Myocyte (in vitro differentiated cells): ENCODE results near the gene TUBE1. TPM values are rescaled to one million over a fixed set of nuclear protein-coding genes. Genes with fewer than 3 reads are reported as not detected.
"Not testable (repeated sequence)": the region's sequence is repeated elsewhere in the genome, so short reads cannot be mapped to it uniquely, and the experiment has no call there.

Source experiments
- DNase-seq: peaks from one replicate; pipeline ENCODE4 v3.0.0-alpha.2; 2012; ENCODE audit warnings: low read depth
- polyA plus RNA-seq: library from polyadenylated mRNA; unstranded; fragments of >200 nt; gene quantifications from one replicate; pipeline ENCODE4 v1.2.1, GENCODE V29; 2012; ENCODE audit warnings: missing spikeins
- total RNA-seq: library from RNA; depleted of rRNA; stranded (reverse); fragments of >200 nt; gene quantifications from 2 replicates; pipeline ENCODE4 v1.2.3, GENCODE V29; 2014

The TUBE1 gene, protein sequence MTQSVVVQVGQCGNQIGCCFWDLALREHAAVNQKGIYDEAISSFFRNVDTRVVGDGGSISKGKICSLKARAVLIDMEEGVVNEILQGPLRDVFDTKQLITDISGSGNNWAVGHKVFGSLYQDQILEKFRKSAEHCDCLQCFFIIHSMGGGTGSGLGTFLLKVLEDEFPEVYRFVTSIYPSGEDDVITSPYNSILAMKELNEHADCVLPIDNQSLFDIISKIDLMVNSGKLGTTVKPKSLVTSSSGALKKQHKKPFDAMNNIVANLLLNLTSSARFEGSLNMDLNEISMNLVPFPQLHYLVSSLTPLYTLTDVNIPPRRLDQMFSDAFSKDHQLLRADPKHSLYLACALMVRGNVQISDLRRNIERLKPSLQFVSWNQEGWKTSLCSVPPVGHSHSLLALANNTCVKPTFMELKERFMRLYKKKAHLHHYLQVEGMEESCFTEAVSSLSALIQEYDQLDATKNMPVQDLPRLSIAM
- 15.5 and 16.4 TPM in 2 replicates for total RNA-seq
- 11.3 TPM for polyA plus RNA-seq

DNA sequence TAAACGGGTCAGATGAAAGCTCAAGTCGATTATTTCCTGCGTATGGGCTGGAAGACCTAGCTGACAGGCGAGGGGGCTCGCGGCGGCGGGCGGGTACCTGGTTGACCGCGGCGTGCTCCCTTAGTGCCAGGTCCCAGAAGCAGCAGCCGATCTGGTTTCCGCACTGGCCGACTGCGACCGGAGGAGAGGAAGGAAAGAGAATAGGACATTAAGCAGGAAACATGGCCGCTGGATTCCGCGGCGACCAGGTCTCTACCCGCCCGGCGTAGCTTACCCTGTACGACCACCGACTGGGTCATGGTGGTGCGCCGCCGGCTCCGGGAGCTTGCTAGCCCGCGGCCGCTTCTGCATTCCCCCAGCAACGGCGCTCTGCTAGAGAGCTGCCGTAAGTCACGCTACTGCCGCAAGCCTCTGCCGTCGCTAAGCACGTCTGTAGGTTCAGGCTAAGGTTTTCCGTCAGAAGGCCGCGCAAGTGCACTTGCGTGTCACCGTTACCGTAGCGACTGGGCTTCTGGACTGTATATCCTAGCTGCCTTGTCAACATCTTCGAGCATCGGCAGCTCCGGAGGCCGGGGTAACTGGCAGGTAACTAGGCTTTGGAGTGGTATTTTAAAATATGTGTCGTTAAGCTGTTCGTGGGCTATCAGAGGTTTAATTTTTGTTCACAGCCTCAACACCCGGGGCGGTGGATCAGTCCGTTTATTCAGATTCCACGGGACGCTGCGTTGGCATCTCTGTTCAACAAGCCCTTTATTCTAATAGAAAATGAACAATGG, at the start of gene TUBE1, which contains the start of gene FAM229B:
TUBE1 (minus strand) TSS at position 347 of the 776 bp plus-strand sequence; CDS start at position 299, 48 bp downstream.
FAM229B (plus strand) TSS at position 456 of the 776 bp plus-strand sequence. CDS start 11,693 bp downstream, outside the sequence.
- DNase-seq, result peak; percentile 98

DNA sequence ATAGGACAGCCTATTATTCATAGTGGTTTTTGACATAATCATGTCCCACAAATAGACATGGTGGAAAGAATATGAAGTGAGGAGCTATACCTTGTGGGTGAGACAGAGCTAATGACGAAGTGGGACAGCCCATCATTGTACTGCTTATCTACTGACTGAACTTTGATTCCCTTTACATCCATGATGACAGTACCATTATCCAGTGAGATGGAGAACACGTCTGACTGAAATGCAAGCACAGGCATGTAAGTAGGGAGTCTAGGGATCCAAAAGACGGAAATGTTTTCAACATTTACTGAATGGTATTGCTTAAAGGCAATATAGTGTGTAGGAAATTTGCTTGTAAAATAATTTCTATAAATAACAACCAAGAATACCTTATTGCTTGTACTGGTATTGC, 43.6 kb upstream of the TUBE1 start:
- DNase-seq, result no peak

DNA sequence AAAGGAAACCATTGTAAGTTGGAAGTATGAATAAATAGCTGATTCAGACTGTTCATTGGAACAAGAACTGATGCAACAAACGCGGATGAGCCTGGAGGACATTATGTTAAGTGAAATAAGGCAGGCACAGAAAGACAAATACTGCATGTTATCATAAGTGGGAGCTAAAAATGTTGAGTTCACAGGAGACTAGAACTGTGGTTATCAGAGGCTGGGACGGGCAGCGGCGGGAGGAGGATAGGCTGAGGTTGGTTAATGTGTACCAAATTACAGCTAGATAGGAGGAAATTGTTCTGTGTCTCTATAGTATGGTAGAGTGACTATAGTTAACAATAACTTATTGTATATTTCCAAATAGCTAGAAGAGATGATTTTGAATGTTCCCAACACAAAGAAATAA, 40.9 kb upstream of the TUBE1 start:
- no peak for DNase-seq

DNA sequence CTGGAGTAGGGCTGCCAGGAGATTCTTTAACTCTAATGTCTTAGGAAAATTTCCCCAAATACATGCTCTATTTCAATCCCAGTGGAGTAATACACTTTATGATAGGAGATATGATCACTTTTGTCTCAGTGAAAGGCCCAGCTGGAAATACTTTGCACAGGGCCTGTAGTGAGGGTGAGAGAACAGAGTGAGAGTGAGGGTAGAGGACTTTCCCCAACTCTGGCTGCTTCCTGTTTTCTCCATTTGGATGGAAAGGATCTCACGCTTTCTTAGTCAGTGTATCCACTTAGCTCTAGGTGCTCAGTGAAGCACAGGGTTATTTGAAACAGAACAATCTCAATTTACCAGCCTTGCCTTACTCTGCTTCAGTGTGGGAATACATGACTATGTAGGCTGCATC, 36.7 kb upstream of the TUBE1 start:
- DNase-seq, result no peak

DNA sequence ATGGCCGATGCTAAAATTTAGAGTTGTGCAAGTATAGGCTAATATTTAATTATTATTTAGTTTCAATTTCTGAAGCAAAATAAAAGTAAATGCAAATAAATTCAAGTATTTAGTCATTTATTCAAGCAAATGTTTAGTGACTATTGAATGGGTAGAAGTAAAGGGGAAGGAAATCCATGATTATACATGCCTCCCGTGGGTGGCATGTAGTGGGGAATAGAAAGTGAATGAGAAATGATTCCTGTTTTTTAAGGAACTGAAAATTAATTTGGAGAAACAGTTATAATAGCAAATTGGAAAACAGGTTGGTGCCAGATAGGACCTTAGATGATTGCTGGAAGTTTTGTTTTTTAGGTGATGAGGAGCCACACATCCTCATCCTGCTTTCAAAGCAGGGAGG, 35.5 kb upstream of the TUBE1 start:
- no peak for DNase-seq

DNA sequence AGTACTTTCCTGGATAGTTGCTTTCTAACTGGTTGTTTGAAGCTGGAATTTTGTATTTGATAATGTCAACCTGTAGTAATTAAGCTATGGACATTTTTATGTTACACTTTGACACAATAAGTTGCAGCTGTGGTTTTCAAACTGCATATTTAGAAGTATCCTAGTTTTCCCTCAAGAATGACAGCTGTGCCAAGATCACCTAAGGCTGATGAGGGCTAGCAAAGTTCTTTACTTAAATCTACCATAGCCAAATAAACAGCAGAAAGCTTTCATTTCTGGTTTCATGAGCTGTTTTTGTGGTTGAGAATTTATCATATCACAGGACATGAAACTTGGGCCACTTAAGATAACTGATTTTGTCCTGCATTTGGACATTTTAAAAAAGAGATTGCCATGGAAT, 30.8 kb upstream of the TUBE1 start:
- DNase-seq, result no peak

DNA sequence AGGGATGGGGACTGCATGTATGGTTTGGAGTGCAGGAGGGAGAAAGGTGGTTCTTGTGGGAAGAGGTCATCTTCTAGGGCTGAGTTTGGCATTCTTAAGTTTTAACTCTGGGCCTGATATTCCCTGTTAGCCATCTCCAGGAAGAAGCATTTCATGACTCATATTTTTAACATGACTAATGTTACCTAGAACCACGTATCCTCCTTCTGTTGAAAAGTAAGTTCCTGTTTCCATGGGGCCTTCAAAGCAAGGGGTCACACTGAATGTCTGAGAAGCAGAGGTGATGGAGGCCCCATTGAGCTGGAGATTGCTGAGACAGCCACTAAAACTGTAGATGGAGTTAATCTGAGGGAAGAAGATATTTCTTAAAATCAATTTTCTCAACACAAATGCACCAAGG, 30.3 kb upstream of the TUBE1 start:
- no peak for DNase-seq

DNA sequence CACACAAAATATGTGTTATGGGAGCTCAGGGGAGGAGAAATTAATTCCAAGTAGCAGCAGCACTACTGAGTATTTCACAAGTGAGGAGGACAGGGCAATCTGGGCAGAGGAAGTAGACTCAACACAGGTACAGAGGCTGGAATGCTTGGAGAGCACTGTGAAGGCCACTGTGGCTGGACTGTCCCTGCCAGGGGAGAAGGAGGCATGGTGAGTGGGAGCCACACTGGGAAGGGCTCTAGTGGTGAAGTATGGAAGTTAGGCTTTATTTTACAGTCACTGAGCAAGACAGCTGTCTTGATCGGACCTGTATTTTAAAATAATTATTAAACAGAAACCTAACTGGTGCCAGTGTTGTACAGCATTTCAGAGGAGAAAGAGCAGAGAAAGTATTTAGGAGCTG, 28.9 kb upstream of the TUBE1 start:
- no peak for DNase-seq

DNA sequence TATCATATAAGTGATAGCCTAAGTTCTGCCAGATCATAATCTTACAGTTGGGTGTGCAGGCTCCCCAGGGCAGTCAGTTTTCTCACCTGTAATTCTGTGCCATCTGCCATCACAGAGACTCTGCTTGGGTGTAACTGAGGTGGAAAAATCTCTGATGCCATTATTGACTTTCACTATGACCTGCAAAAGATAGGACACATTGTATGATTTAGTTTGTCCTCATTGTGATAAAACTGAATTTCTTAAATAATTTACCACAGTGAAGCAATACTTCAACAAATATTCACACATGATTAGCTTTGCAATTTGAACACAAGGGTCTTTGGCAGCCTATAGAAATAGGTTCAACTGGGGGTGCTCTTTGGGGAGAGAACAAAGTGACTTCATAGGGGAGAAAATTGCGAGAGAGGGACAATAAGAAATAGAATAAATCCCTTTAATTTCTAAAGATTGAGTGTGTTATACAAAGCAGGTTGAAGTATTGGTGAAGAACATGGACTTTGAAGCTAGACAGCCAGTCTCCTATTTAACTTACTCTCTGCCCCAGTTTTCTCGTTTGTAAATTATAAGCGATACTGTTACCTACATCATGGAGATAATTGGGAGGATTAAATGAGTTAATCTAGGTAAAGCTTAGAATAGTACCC, 27.4 kb upstream of the TUBE1 start:
- DNase-seq, result no peak

DNA sequence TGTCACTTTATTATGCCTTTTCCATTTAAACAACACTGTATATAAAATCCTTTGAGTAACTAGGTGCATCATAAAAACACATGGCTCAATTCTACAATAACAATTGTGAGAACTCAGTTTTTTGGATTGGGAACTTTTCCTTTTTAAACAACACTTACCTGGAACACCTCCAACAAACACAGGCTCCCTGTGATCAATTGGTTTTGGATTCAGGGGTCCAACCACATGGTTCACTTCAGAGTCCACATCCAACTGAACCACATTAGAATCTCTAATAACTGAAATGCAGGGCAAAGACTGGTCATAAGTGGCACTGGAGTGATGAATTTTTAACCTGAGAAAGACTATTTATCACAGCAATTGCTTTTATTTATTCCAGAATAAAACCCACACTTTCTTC, 26.6 kb upstream of the TUBE1 start:
- DNase-seq, result no peak

DNA sequence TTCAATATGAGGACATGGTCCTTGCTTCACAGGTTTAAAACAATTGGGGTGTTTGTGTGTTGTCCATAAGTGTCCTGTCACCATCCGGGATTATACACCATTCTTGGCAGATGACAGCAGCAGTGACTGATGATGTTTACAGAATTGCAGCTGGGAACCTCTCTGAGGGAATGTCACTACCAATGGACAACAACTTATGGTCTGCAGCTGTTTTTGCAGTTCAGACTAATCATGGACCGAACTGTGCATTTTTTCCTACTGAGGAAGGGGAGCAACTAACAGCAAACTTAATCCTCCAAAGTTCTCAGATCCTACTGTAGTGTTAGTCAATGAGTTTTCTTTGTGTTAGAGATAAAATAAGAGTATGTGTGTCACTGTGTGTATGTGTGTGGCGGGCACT, 26.1 kb upstream of the TUBE1 start:
- peak; percentile 72 for DNase-seq

DNA sequence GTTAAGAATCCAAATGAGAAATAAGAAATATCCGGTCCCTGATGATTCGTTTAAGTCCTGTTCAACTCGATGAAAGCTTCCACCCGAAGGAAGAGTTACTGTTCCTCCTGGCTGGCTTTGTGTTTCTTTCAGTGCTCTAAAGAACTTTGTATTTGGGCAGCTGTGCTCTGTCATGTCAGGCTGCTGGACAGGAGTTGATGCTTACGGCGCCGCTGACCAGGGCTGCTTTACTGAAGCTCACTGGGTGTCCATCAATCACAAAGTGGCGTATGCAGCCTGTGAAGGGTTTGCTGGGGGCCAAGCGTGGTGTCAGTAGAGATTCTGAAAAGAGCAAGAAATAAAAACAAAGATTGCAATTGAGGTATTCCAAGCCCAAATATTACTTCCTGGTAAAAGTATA, 22.0 kb upstream of the TUBE1 start:
- peak; percentile 41 for DNase-seq

DNA sequence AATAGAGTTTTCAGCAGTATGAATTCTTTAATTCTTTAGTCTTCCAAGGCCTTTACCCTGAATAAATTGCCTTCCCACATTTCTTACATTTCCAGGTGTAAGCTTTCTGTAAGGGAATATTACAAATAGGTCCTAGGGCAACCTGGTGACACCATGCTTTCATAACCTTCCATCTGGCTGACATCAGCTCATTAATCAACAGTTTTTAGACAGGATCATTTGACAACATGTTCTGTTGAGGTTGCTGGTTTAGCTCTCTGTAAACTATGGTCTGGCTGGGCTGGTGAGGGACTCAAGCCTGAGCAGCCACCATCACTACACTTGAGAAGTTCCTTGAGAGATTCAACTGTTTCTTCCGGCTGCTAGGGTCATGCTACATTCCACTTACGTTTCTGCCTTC, 19.3 kb upstream of the TUBE1 start:
- no peak for DNase-seq

DNA sequence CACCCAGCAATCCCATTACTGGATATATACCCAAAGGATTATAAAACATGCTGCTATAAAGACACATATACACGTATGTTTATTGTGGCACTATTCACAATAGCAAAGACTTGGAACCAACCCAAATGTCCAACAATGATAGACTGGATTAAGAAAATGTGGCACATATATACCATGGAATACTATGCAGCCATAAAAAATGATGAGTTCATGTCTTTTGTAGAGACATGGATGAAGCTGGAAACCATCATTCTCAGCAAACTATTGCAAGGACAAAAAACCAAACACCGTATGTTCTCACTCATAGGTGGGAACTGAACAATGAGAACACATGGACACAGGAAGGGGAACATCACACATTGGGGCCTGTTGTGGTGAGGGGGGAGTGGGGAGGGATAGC, 18.7 kb upstream of the TUBE1 start:
- not testable (repeated sequence) for DNase-seq

DNA sequence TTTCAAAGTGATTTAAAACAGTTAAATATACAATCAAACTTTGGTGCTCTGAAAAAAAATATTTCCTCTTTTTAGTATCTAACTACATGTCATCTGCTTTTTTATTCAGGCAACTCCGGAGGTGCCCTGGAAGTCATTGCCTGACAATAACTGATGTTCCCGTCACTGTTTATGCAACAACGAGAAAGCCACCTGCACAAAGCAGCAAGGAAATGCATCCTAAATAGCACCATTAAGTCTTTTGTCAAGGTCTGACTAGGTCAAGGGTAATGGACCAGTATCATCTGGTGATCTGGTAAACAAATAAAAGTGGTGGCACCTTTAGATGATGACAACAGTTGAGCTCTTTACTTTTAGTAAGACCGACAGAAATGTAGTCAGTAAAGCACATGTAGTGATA, 13.3 kb upstream of the TUBE1 start:
- DNase-seq, result no peak

DNA sequence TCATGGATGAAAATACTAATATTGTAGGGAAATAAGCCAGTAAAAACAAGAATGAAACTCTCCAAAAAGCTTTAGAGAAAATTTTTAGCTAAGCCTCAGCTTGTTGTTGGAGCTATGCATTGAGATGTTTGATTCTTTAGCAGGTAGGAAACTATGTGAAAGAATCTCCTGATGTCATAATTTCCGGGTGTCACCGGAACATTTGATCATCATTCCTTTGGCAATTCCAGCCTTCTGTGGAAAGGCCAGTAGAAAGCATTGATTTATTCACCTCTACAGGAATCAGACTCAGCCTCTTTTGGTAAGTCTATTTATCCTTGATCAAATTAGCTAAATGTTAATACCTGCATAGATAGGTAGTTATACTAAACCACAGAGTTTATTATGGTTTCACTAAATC, 9.6 kb upstream of the TUBE1 start:
- no peak for DNase-seq

DNA sequence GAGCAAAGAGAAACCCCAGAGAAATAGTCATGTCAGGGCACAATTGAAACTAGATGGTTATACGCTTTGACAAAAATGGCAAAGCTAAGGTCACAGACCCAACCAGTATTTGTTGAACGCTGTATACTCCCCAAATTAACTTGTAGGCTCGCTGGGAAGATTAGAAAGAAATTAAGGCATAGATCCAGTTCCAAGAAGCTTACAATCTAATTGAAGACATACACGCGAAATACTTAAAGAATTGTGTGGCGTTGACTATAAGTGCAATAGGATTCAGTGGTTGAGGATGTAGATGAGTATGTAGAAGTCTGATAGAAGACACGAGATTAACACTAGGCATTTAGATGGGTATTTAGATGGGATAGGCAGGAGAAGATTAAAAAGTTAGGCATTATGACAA, 634 bp upstream of the TUBE1 start:
- no peak for DNase-seq

DNA sequence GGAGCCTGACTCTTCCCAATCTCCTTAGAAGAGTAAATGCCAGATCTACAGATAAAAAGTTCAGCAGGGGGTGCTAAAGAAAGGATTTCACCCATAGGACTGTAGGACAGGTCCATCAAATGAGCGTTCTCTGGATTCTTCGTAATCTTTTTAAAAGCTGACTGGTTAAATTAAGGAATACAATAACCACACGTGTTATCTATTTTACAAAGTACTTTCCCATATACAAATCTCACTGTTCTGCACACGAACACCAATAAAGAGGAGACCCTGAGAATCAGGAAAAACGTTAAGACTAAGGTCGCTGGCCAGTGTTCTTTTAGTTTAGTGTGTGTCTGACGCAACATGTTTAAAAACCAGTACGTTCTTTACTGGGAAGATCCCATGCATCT, 542 bp downstream of the TUBE1 start:
- peak; percentile 61 for DNase-seq

DNA sequence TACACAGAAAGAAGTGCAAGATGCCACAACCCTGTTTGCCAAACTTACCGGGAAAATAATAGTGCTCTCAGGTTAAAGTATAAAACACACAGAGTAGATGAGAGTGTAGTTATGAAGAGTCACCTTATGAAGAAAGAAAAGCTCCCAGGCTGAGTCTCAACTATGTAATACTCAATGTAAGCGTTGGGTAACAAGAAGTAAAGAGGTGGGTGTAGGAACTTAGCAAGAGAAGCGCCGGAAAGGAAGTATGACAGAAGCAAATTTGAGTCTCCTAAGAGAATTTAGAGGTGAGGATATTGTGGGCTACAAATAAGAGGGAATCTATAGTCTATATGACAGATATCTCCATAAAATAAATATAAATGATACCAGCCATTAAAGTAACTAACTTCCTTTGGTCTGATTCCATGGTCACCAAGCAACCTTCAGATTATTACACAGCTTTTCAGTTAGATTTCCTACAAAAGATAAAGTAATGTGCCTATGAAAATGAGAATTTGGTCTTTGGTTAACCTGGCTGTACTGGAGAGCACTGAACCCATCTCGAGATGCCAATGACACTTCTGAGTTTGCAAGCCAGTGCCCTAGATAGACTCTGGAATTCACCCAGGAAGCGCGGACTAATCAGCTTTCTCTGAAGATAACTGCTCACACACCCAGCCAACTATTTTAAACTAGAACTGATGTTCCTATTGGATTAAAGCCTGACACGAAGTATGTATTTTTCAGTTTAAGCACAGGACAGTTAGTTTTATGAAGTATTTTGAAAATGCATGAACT, 1.8 kb downstream of the TUBE1 start:
- DNase-seq, result no peak

DNA sequence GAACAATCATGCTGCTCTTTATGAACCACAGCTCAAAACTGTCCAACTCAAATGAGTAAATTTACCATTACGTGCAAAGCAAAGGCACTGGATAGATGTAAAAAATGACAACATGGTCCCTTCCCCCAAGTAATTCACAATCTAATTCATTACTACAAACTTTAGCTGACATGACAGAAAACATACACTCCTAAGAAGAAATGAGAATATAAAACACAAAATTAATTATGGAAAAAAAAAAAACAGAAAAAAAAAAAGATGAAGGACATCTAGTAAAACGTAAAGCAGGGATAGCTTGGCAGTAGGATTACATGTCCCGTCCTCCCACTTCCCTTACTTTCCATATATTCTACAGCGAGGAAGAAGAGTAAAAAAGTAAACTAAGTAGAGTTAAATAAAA, 5.7 kb downstream of the TUBE1 start:
- DNase-seq, result no peak

DNA sequence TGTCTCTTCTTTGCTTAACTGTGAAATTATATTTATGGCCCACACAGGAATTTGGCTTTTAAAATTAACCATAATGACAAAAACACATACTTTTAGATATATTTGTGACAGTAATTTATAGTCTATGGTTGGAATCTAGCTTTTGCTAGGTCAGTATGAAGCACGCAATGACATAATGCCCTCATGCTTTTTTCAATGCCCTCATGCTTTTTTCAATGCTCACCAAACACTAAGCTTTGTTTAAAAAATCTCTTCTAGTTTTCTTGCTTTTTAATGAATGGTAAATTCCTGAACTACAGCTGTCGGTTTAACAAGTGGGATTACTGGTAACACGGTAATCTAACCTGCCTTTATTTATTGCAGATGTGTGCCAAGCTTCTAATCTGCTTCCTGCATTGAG, 20.7 kb downstream of the TUBE1 start:
- no peak for DNase-seq
